NCI-H524 (cell line): ENCODE results near the gene CTXN3.

ENCODE experiments used
- DNase-seq, 2 experiments: peaks; one replicate each; lab custom pipeline; 2025; lab: John Stamatoyannopoulos, UW

CTXN3 gene

GRCh38 chr5:127649018-127649439 lies at the start of gene CTXN3:
TSS of gene CTXN3 (plus strand) at chr5:127649082. CDS start at chr5:127657522, 8,440 bp downstream.
- DNase-seq: no peak

GRCh38 chr5:127599320-127599719 lies 49.6 kb upstream of the CTXN3 start:
- DNase-seq: no peak

- no peak for DNase-seq
Measured at GRCh38 chr5:127599847-127600246, 49.0 kb upstream of the CTXN3 start.

- no peak for DNase-seq
Measured at GRCh38 chr5:127601111-127601510, 47.8 kb upstream of the CTXN3 start.

GRCh38 chr5:127601601-127602000 lies 47.3 kb upstream of the CTXN3 start:
- no peak for DNase-seq

- no peak for DNase-seq
Measured at GRCh38 chr5:127602481-127602880, 46.4 kb upstream of the CTXN3 start.

GRCh38 chr5:127602896-127603844 lies 45.7 kb upstream of the CTXN3 start:
- DNase-seq: no peak

- DNase-seq: no peak
Measured at GRCh38 chr5:127608077-127608660, 40.7 kb upstream of the CTXN3 start.

- no peak for DNase-seq
Measured at GRCh38 chr5:127609011-127609410, 39.9 kb upstream of the CTXN3 start.

GRCh38 chr5:127609957-127610356 lies 38.9 kb upstream of the CTXN3 start:
- DNase-seq: no peak

- no peak for DNase-seq
Measured at GRCh38 chr5:127612441-127613141, 36.3 kb upstream of the CTXN3 start.

- no peak for DNase-seq
Measured at GRCh38 chr5:127615916-127616315, 33.0 kb upstream of the CTXN3 start.

- no peak for DNase-seq
Measured at GRCh38 chr5:127619908-127620479, 28.9 kb upstream of the CTXN3 start.

GRCh38 chr5:127621601-127622325 lies 27.1 kb upstream of the CTXN3 start:
- no peak for DNase-seq

GRCh38 chr5:127634007-127634406 lies 14.9 kb upstream of the CTXN3 start:
- DNase-seq: no peak

- DNase-seq: no peak
Measured at GRCh38 chr5:127639828-127640227, 9.1 kb upstream of the CTXN3 start.

- DNase-seq: no peak
Measured at GRCh38 chr5:127642949-127643348, 5.9 kb upstream of the CTXN3 start.

- DNase-seq: no peak
Measured at GRCh38 chr5:127643607-127644006, 5.3 kb upstream of the CTXN3 start.

GRCh38 chr5:127645300-127645726 lies 3.6 kb upstream of the CTXN3 start:
- DNase-seq: peak in 1 of 2 experiments; percentile 35

- no peak for DNase-seq
Measured at GRCh38 chr5:127647361-127647958, 1.4 kb upstream of the CTXN3 start.

GRCh38 chr5:127650022-127650421 lies 1.1 kb downstream of the CTXN3 start:
- DNase-seq: no peak
